ENCODE results near the gene UNC13B.
"Not testable (repeated sequence)": the region's sequence is repeated elsewhere in the genome, so short reads cannot be mapped to it uniquely, and the experiment has no call there.

Gene UNC13B

GRCh38 chr9:35229779-35230143 is 68.0 kb downstream of the UNC13B start:
- no peak overlapping the region for H3K4me3 ChIP-seq (ENCODE audit: low read depth in 1 of 2, low read length in 2 of 2)
- H3K9me3 ChIP-seq (ENCODE audit: low read length) = no peaks in the 10 kb centered on the region
- H3K9ac ChIP-seq (ENCODE audit: low read length) = no peak overlapping the region
- H3K4me1 ChIP-seq (ENCODE audit: insufficient read depth, low read length) = no peaks in the 10 kb centered on the region
- no peak overlapping the region for H3K27ac ChIP-seq (ENCODE audit: low read depth, low read length)
- H3K36me3 ChIP-seq (ENCODE audit: insufficient read depth, low read length) = no peaks in the 10 kb centered on the region
- no peaks in the 10 kb centered on the region for H3K27me3 ChIP-seq (ENCODE audit: control insufficient read depth in 1 of 2, insufficient read depth in 2 of 2, low read length in 2 of 2)

GRCh38 chr9:35232867-35233544 is 71.2 kb downstream of the UNC13B start:
- Histone ChIP-seq H3K36me3 (ENCODE audit: insufficient read depth, low read length) (no peaks in the 10 kb centered on the region), H3K9ac (ENCODE audit: low read length) (no peak overlapping the region), H3K4me3 (ENCODE audit: low read depth in 1 of 2, low read length in 2 of 2) (no peak overlapping the region), H3K27ac (ENCODE audit: low read depth, low read length) (no peak overlapping the region), H3K27me3 (ENCODE audit: control insufficient read depth in 1 of 2, insufficient read depth in 2 of 2, low read length in 2 of 2) (no peaks in the 10 kb centered on the region), H3K9me3 (ENCODE audit: low read length) (no peaks in the 10 kb centered on the region), H3K4me1 (ENCODE audit: insufficient read depth, low read length) (no peaks in the 10 kb centered on the region)

- Histone ChIP-seq H3K9me3 (ENCODE audit: low read length) (no peaks in the 10 kb centered on the region), H3K27ac (ENCODE audit: low read depth, low read length) (no peak overlapping the region), H3K4me1 (ENCODE audit: insufficient read depth, low read length) (no peaks in the 10 kb centered on the region), H3K36me3 (ENCODE audit: insufficient read depth, low read length) (no peaks in the 10 kb centered on the region), H3K9ac (ENCODE audit: low read length) (no peak overlapping the region), H3K4me3 (ENCODE audit: low read depth in 1 of 2, low read length in 2 of 2) (no peak overlapping the region), H3K27me3 (ENCODE audit: control insufficient read depth in 1 of 2, insufficient read depth in 2 of 2, low read length in 2 of 2) (no peaks in the 10 kb centered on the region)
Measured at GRCh38 chr9:35236692-35237091, 74.9 kb downstream of the UNC13B start.

- Histone ChIP-seq H3K9me3 (ENCODE audit: low read length) (no peaks in the 10 kb centered on the region), H3K4me1 (ENCODE audit: insufficient read depth, low read length) (no peaks in the 10 kb centered on the region), H3K9ac (ENCODE audit: low read length) (no peak overlapping the region), H3K27me3 (ENCODE audit: control insufficient read depth in 1 of 2, insufficient read depth in 2 of 2, low read length in 2 of 2) (no peaks in the 10 kb centered on the region), H3K4me3 (ENCODE audit: low read depth in 1 of 2, low read length in 2 of 2) (no peak overlapping the region), H3K36me3 (ENCODE audit: insufficient read depth, low read length) (no peaks in the 10 kb centered on the region), H3K27ac (ENCODE audit: low read depth, low read length) (no peak overlapping the region)
Measured at GRCh38 chr9:35237311-35237710, 75.5 kb downstream of the UNC13B start.

GRCh38 chr9:35245945-35246344 is 84.1 kb downstream of the UNC13B start:
- H3K9ac ChIP-seq (ENCODE audit: low read length); H3K36me3 ChIP-seq (ENCODE audit: insufficient read depth, low read length); H3K27ac ChIP-seq (ENCODE audit: low read depth, low read length); H3K9me3 ChIP-seq (ENCODE audit: low read length); H3K27me3 ChIP-seq (ENCODE audit: control insufficient read depth in 1 of 2, insufficient read depth in 2 of 2, low read length in 2 of 2); H3K4me3 ChIP-seq (ENCODE audit: low read depth in 1 of 2, low read length in 2 of 2); H3K4me1 ChIP-seq (ENCODE audit: insufficient read depth, low read length): not testable (repeated sequence)

- Histone ChIP-seq H3K36me3 (ENCODE audit: insufficient read depth, low read length) (no peaks in the 10 kb centered on the region), H3K27ac (ENCODE audit: low read depth, low read length) (no peak overlapping the region), H3K9me3 (ENCODE audit: low read length) (no peaks in the 10 kb centered on the region), H3K4me3 (ENCODE audit: low read depth in 1 of 2, low read length in 2 of 2) (no peak overlapping the region), H3K9ac (ENCODE audit: low read length) (no peak overlapping the region), H3K27me3 (ENCODE audit: control insufficient read depth in 1 of 2, insufficient read depth in 2 of 2, low read length in 2 of 2) (no peaks in the 10 kb centered on the region), H3K4me1 (ENCODE audit: insufficient read depth, low read length) (no peaks in the 10 kb centered on the region)
Measured at GRCh38 chr9:35253075-35253474, 91.3 kb downstream of the UNC13B start.

GRCh38 chr9:35254237-35254636 is 92.4 kb downstream of the UNC13B start:
- H3K4me1 ChIP-seq (ENCODE audit: insufficient read depth, low read length) = no peaks in the 10 kb centered on the region
- no peaks in the 10 kb centered on the region for H3K27me3 ChIP-seq (ENCODE audit: control insufficient read depth in 1 of 2, insufficient read depth in 2 of 2, low read length in 2 of 2)

GRCh38 chr9:35254984-35255857 is 93.4 kb downstream of the UNC13B start:
- Histone ChIP-seq H3K4me3 (ENCODE audit: low read depth in 1 of 2, low read length in 2 of 2) (no peak overlapping the region), H3K27me3 (ENCODE audit: control insufficient read depth in 1 of 2, insufficient read depth in 2 of 2, low read length in 2 of 2) (no peaks in the 10 kb centered on the region)

More at GRCh38 chr9:35254237-35254636, 92.4 kb downstream of the UNC13B start:
- no peaks in the 10 kb centered on the region for H3K36me3 ChIP-seq (ENCODE audit: insufficient read depth, low read length)
- H3K4me3 ChIP-seq (ENCODE audit: low read depth in 1 of 2, low read length in 2 of 2) = no peak overlapping the region
- H3K9me3 ChIP-seq (ENCODE audit: low read length) = no peaks in the 10 kb centered on the region
- H3K9ac ChIP-seq (ENCODE audit: low read length) = no peak overlapping the region
- H3K27ac ChIP-seq (ENCODE audit: low read depth, low read length) = no peak overlapping the region

GRCh38 chr9:35257986-35258659 is 96.3 kb downstream of the UNC13B start:
- no peaks in the 10 kb centered on the region for H3K9me3 ChIP-seq (ENCODE audit: low read length)
- H3K36me3 ChIP-seq (ENCODE audit: insufficient read depth, low read length) = no peaks in the 10 kb centered on the region
- H3K27me3 ChIP-seq (ENCODE audit: control insufficient read depth in 1 of 2, insufficient read depth in 2 of 2, low read length in 2 of 2) = no peaks in the 10 kb centered on the region
- H3K4me3 ChIP-seq (ENCODE audit: low read depth in 1 of 2, low read length in 2 of 2) = no peak overlapping the region
- no peak overlapping the region for H3K27ac ChIP-seq (ENCODE audit: low read depth, low read length)
- no peaks in the 10 kb centered on the region for H3K4me1 ChIP-seq (ENCODE audit: insufficient read depth, low read length)
- H3K9ac ChIP-seq (ENCODE audit: low read length) = no peak overlapping the region

More at GRCh38 chr9:35254984-35255857, 93.4 kb downstream of the UNC13B start:
- H3K9me3 ChIP-seq (ENCODE audit: low read length) = no peaks in the 10 kb centered on the region
- H3K4me1 ChIP-seq (ENCODE audit: insufficient read depth, low read length) = no peaks in the 10 kb centered on the region
- no peaks in the 10 kb centered on the region for H3K36me3 ChIP-seq (ENCODE audit: insufficient read depth, low read length)
- H3K9ac ChIP-seq (ENCODE audit: low read length) = no peak overlapping the region
- no peak overlapping the region for H3K27ac ChIP-seq (ENCODE audit: low read depth, low read length)

GRCh38 chr9:35258660-35259474 is 97.1 kb downstream of the UNC13B start:
- Histone ChIP-seq H3K27ac (ENCODE audit: low read depth, low read length) (no peak overlapping the region), H3K4me1 (ENCODE audit: insufficient read depth, low read length) (no peaks in the 10 kb centered on the region), H3K27me3 (ENCODE audit: control insufficient read depth in 1 of 2, insufficient read depth in 2 of 2, low read length in 2 of 2) (no peaks in the 10 kb centered on the region), H3K9me3 (ENCODE audit: low read length) (no peaks in the 10 kb centered on the region), H3K4me3 (ENCODE audit: low read depth in 1 of 2, low read length in 2 of 2) (no peak overlapping the region), H3K9ac (ENCODE audit: low read length) (no peak overlapping the region), H3K36me3 (ENCODE audit: insufficient read depth, low read length) (no peaks in the 10 kb centered on the region)

GRCh38 chr9:35260186-35260585 is 98.4 kb downstream of the UNC13B start:
- H3K4me3 ChIP-seq (ENCODE audit: low read depth in 1 of 2, low read length in 2 of 2) = no peak overlapping the region
- no peaks in the 10 kb centered on the region for H3K36me3 ChIP-seq (ENCODE audit: insufficient read depth, low read length)
- H3K9me3 ChIP-seq (ENCODE audit: low read length) = no peaks in the 10 kb centered on the region
- no peak overlapping the region for H3K9ac ChIP-seq (ENCODE audit: low read length)
- no peaks in the 10 kb centered on the region for H3K4me1 ChIP-seq (ENCODE audit: insufficient read depth, low read length)
- no peak overlapping the region for H3K27ac ChIP-seq (ENCODE audit: low read depth, low read length)
- no peaks in the 10 kb centered on the region for H3K27me3 ChIP-seq (ENCODE audit: control insufficient read depth in 1 of 2, insufficient read depth in 2 of 2, low read length in 2 of 2)
